Loucy (cell line): Measurements from ENCODE around the gene ZBTB42.

Experiments
- H2AFZ ChIP-seq: fragments of 200-600 bp; sonication (generic); 2 replicates; pipeline ENCODE4 v1.6.0; 2016; ENCODE audit warnings: antibody characterized with exemption, mild to moderate bottlenecking, low read length, moderate library complexity
- H3F3A ChIP-seq: fragments of 200-600 bp; 2 replicates; pipeline ENCODE4 v1.6.0; 2016; ENCODE audit warnings: antibody characterized with exemption, low read depth, mild to moderate bottlenecking
- H3K27me3 ChIP-seq: fragments of 200-600 bp; sonication (generic); 2 replicates; pipeline ENCODE4 v1.6.1; 2014; ENCODE audit warnings: low read length, mild to moderate bottlenecking; ENCODE audit not compliant: insufficient read depth, poor library complexity, severe bottlenecking
- H3K36me3 ChIP-seq: fragments of 200-600 bp; sonication (generic); 2 replicates; pipeline ENCODE4 v1.6.1; 2016; ENCODE audit warnings: low read length; ENCODE audit not compliant: insufficient read depth
- H3K4me1 ChIP-seq: fragments of 200-600 bp; sonication (generic); 2 replicates; pipeline ENCODE4 v1.5.1; 2014; ENCODE audit warnings: low read length, mild to moderate bottlenecking; ENCODE audit not compliant: insufficient read depth, poor library complexity, severe bottlenecking
- H3K4me2 ChIP-seq: fragments of 200-600 bp; sonication (generic); 2 replicates; pipeline ENCODE4 v1.6.0; 2014; ENCODE audit warnings: antibody characterized with exemption, low read length, low read depth, mild to moderate bottlenecking; ENCODE audit not compliant: poor library complexity, severe bottlenecking
- H3K4me3 ChIP-seq: fragments of 200-600 bp; sonication (generic); 2 replicates; pipeline ENCODE4 v1.5.1; 2014; ENCODE audit warnings: low read length, mild to moderate bottlenecking, mixed read lengths; ENCODE audit not compliant: poor library complexity, severe bottlenecking
- H3K79me2 ChIP-seq: fragments of 200-600 bp; sonication (generic); 2 replicates; pipeline ENCODE4 v1.6.1; 2014; ENCODE audit warnings: low read length; ENCODE audit not compliant: insufficient read depth
- H3K9ac ChIP-seq: fragments of 200-600 bp; sonication (generic); 2 replicates; pipeline ENCODE4 v1.6.0; 2014; ENCODE audit warnings: mild to moderate bottlenecking, low read depth, low read length, moderate library complexity; ENCODE audit not compliant: poor library complexity, severe bottlenecking
- H3K9me2 ChIP-seq: fragments of 200-600 bp; sonication (generic); replicated peaks from 2 replicates; pipeline ENCODE4 v1.6.1; 2016; ENCODE audit warnings: low read depth, low read length, mixed read lengths
- H3K9me3 ChIP-seq: fragments of 200-600 bp; sonication (generic); 2 replicates; pipeline ENCODE4 v1.6.1; 2014; ENCODE audit warnings: mild to moderate bottlenecking, antibody characterized with exemption, low read length, low read depth; ENCODE audit not compliant: insufficient read depth
- H4K20me1 ChIP-seq: fragments of 200-600 bp; sonication (generic); 2 replicates; pipeline ENCODE4 v1.6.0; 2014; ENCODE audit warnings: antibody characterized with exemption, low read length, mild to moderate bottlenecking; ENCODE audit not compliant: insufficient read depth, poor library complexity, severe bottlenecking
- EZH2phosphoT487 ChIP-seq: fragments of 200-600 bp; IDR thresholded peaks from 2 replicates; pipeline ENCODE4 v1.6.1; 2018; ENCODE audit warnings: antibody characterized with exemption, mild to moderate bottlenecking, moderate library complexity, borderline replicate concordance
- TF ChIP-seq, protein P1 (sequence below): fragments of 200-600 bp; sonication (generic); conservative IDR thresholded peaks from 2 replicates; pipeline ENCODE4 v1.5.1; 2014; ENCODE audit warnings: mild to moderate bottlenecking, antibody characterized with exemption, low read length

ZBTB42 gene

DNA sequence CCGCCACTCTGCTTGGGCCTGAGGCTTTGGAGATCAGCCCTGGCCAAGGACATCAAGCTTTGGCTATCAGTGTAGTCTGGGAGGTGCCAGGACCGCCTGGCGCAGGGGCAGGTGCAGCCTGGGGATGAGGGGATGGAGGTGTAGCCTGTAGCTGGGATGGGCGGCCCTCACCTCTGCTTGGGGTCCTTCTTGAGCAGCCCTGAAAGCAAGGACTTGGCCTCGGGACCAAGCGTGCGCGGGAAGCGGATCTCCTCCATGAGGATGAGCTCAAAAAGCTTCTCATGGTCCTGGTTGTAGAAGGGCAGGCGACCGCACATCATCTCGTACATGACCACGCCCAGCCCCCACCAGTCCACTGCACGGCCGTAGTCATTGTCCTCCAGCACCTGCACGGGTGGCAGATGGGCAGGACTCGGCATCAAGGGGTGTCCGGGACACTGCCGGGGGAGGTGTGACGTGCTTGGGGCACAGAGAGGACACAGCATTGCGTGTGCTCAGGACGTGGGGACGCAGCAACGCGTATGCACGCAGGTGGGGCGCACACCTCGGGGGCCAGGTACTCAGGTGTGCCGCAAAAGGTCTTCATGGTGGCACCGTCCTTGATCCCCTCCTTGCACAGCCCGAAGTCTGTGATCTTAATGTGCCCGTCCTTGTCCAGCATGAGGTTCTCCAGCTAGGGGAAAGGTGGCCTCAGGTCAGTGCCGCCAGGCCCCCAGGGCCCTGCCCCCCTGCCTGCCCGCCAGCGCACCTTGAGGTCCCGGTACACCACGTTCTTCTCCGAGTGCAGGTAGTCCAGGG lies 28.0 kb upstream of the ZBTB42 start:
- H3K27me3 ChIP-seq: no peaks in the 10 kb centered on the region
- peaks cover 54% of the 10 kb centered on the region for H3K36me3 ChIP-seq
- no peaks in the 10 kb centered on the region for H4K20me1 ChIP-seq
- H3K79me2 ChIP-seq: no peaks in the 10 kb centered on the region
- no peak for TF ChIP-seq EZH2phosphoT487
- TF ChIP-seq, protein P1, sequence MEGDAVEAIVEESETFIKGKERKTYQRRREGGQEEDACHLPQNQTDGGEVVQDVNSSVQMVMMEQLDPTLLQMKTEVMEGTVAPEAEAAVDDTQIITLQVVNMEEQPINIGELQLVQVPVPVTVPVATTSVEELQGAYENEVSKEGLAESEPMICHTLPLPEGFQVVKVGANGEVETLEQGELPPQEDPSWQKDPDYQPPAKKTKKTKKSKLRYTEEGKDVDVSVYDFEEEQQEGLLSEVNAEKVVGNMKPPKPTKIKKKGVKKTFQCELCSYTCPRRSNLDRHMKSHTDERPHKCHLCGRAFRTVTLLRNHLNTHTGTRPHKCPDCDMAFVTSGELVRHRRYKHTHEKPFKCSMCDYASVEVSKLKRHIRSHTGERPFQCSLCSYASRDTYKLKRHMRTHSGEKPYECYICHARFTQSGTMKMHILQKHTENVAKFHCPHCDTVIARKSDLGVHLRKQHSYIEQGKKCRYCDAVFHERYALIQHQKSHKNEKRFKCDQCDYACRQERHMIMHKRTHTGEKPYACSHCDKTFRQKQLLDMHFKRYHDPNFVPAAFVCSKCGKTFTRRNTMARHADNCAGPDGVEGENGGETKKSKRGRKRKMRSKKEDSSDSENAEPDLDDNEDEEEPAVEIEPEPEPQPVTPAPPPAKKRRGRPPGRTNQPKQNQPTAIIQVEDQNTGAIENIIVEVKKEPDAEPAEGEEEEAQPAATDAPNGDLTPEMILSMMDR: no peak
- peaks cover 9% of the 10 kb centered on the region for H3K4me1 ChIP-seq
- no peaks in the 10 kb centered on the region for H3F3A ChIP-seq
- H3K9me2 ChIP-seq: no peaks in the 10 kb centered on the region
- H2AFZ ChIP-seq: no peak overlapping the region
- H3K4me2 ChIP-seq: no peak overlapping the region
- no peak overlapping the region for H3K9ac ChIP-seq
- no peak overlapping the region for H3K4me3 ChIP-seq
- no peaks in the 10 kb centered on the region; the same call in 1 of the 2 replicates for H3K9me3 ChIP-seq

DNA sequence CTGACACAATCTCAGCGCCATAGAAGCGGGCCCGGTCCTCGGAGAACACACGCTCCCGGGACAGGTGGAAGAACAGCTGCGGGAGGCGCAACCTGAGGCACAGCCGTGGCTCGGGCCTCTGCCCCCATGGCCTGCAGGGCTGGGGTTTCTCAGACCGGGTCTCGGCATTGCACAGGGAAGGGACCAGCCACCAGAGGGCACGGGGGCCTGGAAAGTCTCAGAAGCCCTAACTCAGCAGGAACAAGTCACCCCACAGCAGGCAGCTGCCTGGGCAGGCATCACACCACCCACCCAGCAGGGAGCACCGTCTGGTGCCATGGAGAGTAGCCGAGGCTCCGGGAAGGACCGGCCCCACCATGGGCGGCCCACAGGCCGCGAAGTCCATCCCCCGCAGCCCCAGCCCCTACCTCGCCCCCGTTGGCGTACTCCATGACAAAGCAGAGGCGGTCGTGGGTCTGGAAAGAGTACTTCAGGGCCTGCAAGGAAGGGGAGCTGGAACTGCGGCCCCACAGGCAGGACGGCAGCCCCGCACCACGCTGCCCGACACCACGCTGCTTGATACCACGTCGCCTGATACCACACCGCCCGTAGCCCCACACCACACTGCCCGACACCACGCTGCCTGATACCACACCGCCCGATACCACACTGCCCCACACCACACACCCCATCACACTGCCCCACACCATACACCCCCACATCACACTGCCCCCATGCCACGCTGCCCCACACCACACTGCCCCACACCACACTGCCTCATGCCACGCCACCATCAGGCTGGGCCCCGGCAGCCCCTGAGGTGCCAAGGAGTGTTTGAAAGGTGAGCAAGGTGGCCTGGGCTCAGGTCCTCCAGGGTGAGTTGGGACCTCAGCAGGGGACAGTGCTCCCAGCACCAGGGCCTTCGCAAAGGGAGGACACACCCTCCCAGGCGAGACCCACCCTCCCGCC lies 27.1 kb upstream of the ZBTB42 start:
- H3K79me2 ChIP-seq: no peaks in the 10 kb centered on the region
- H3K9me3 ChIP-seq: no peaks in the 10 kb centered on the region; the same call in 1 of the 2 replicates
- TF ChIP-seq EZH2phosphoT487: no peak
- TF ChIP-seq, protein P1: no peak
- no peaks in the 10 kb centered on the region for H4K20me1 ChIP-seq
- no peaks in the 10 kb centered on the region for H3K27me3 ChIP-seq
- no peak overlapping the region for H2AFZ ChIP-seq
- H3K9ac ChIP-seq: no peak overlapping the region
- peaks cover 2% of the 10 kb centered on the region for H3K4me1 ChIP-seq
- peaks cover 54% of the 10 kb centered on the region for H3K36me3 ChIP-seq
- no peak overlapping the region for H3K4me2 ChIP-seq
- no peaks in the 10 kb centered on the region for H3K9me2 ChIP-seq
- H3K4me3 ChIP-seq: no peak overlapping the region
- H3F3A ChIP-seq: no peaks in the 10 kb centered on the region

DNA sequence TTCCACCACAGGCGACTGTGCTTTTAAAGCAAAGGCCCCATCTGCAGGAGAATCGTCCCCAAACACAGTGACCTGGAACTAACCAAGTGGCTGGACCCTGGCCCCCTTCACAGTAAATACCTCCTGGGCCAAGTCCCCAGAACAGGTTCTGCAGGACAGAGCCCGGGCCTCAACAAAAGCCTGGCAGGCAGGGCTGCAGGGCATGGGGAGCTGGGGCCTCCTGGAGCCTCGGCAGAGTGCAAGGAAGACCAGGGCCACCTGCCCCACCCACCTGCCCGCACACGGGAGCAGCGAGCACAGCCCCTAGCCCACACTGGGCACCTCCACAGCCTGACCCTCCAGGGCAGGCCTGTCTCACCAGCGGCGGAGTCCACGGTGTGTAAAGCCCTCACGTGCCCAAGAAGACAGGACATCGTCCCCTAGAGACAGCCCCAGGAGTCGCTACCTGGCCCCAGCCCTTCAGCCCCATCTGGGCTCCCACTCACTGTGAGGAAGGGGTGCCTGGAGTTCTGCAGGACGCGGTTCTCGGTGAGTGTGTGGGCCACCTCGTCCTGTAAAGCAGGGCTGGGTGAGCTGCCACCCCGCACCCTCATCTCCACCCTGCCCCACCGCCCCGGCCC lies 26.3 kb upstream of the ZBTB42 start:
- TF ChIP-seq, protein P1: no peak
- no peak for TF ChIP-seq EZH2phosphoT487
- no peak overlapping the region for H3K9ac ChIP-seq
- no peaks in the 10 kb centered on the region for H4K20me1 ChIP-seq
- no peak overlapping the region for H3K4me3 ChIP-seq
- no peak overlapping the region for H2AFZ ChIP-seq
- H3K4me1 ChIP-seq: no peaks in the 10 kb centered on the region
- no peaks in the 10 kb centered on the region; the same call in 1 of the 2 replicates for H3K9me3 ChIP-seq
- H3K4me2 ChIP-seq: no peak overlapping the region
- no peaks in the 10 kb centered on the region for H3K79me2 ChIP-seq
- H3K9me2 ChIP-seq: no peaks in the 10 kb centered on the region
- H3K36me3 ChIP-seq: peaks cover 54% of the 10 kb centered on the region
- no peaks in the 10 kb centered on the region for H3K27me3 ChIP-seq
- H3F3A ChIP-seq: no peaks in the 10 kb centered on the region
